Endodermal cell (in vitro differentiated cells): ENCODE measurements around the gene GPT2. TPM values are rescaled to one million over a fixed set of nuclear protein-coding genes. Genes with fewer than 3 reads are reported as not detected.

ENCODE experiments used
- DNase-seq: peaks from one replicate; pipeline ENCODE4 v3.0.0-alpha.2; 2017
- H3K27ac ChIP-seq: 2 replicates; pipeline ENCODE4 v1.5.1; 2013; ENCODE audit warnings: mild to moderate bottlenecking, low read depth, low read length, moderate library complexity
- H3K27me3 ChIP-seq: 2 replicates; pipeline ENCODE4 v1.6.1; 2013; ENCODE audit warnings: mild to moderate bottlenecking, low read length, moderate library complexity; ENCODE audit not compliant: insufficient read depth, control insufficient read depth, poor library complexity, severe bottlenecking
- H3K36me3 ChIP-seq: 2 replicates; pipeline ENCODE4 v1.7.0; 2013; ENCODE audit warnings: mild to moderate bottlenecking, low read length, moderate library complexity; ENCODE audit not compliant: control insufficient read depth, insufficient read depth
- H3K4me1 ChIP-seq: one replicate; pipeline ENCODE4 v1.7.0; 2013; ENCODE audit warnings: low read length; ENCODE audit not compliant: control insufficient read depth, insufficient read depth
- H3K4me3 ChIP-seq: 2 replicates; pipeline ENCODE4 v1.5.1; 2013; ENCODE audit warnings: mild to moderate bottlenecking, low read length, moderate library complexity
- H3K9ac ChIP-seq: 2 replicates; pipeline ENCODE4 v1.6.1; 2013; ENCODE audit warnings: mild to moderate bottlenecking, low read length, moderate library complexity; ENCODE audit not compliant: poor library complexity, severe bottlenecking; ENCODE audit errors: extremely low read depth
- H3K9me3 ChIP-seq: 2 replicates; pipeline ENCODE4 v1.6.1; 2013; ENCODE audit warnings: mild to moderate bottlenecking, low read length, moderate library complexity; ENCODE audit not compliant: control insufficient read depth
- H3K27ac Mint-ChIP-seq: 2 replicates; pipeline ENCODE4 v1.8.0; 2020; ENCODE audit warnings: mixed read lengths
- H3K27me3 Mint-ChIP-seq: 2 replicates; pipeline ENCODE4 v1.8.0; 2021; ENCODE audit warnings: mild to moderate bottlenecking, mixed read lengths; ENCODE audit not compliant: insufficient read depth
- H3K36me3 Mint-ChIP-seq: 2 replicates; pipeline ENCODE4 v1.8.0; 2020; ENCODE audit warnings: low read depth, mixed read lengths
- H3K4me1 Mint-ChIP-seq: 2 replicates; pipeline ENCODE4 v1.8.0; 2020; ENCODE audit warnings: mixed read lengths
- H3K4me3 Mint-ChIP-seq: 2 replicates; pipeline ENCODE4 v1.8.0; 2020; ENCODE audit warnings: mild to moderate bottlenecking, moderate library complexity, mixed read lengths
- H3K9me3 Mint-ChIP-seq: 2 replicates; pipeline ENCODE4 v1.8.0; 2020; ENCODE audit warnings: mild to moderate bottlenecking, mixed read lengths
- CTCF ChIP-seq: fragments of 200-600 bp; sonication (generic); conservative IDR thresholded peaks from 2 replicates; pipeline ENCODE4 v1.5.0; 2021; ENCODE audit warnings: antibody characterized with exemption, mild to moderate bottlenecking
- WGBS, 2 experiments: methylation state at CpG; one replicate each; pipeline versions ENCODE4 v1.1.5 to v1.1.7; 2013; ENCODE audit warnings: missing lambda C conversion rate in 2 of 2, mixed read lengths in 1 of 2; ENCODE audit not compliant: insufficient coverage in 1 of 2, insufficient read length in 1 of 2; 5-methylcytosine and 5-hydroxymethylcytosine counted together
- total RNA-seq, 2 donors: library from RNA; stranded (reverse); fragmentation: NEBNext Ultra II Directional in 1 of 2; extraction: Animal tissue kit (Norgen Biotek cat#: 25700) in 1 of 2; gene quantifications; 2 replicates in 1 of 2; 3 replicates in 1 of 2; pipeline ENCODE4 v1.2.1, GENCODE V29; 2021

GPT2 gene
- total RNA-seq, 2 donors from 2014 or later: 44.1 to 65.5 TPM

GRCh38 chr16:46954562-46954961 lies 70.4 kb downstream of the GPT2 start:
- Histone ChIP-seq H3K4me1 (no peaks in the 10 kb centered on the region), H3K9me3 (no peaks in the 10 kb centered on the region), H3K27ac (no peak overlapping the region), H3K27me3 (no peaks in the 10 kb centered on the region), H3K4me3 (no peak overlapping the region), H3K36me3 (peaks cover 49% of the 10 kb centered on the region), H3K9ac (no peak overlapping the region)
- TF ChIP-seq CTCF: no peak
- Mint-ChIP-seq H3K4me3 (no peak overlapping the region), H3K4me1 (peaks cover under 1% of the 10 kb centered on the region), H3K9me3 (no peaks in the 10 kb centered on the region), H3K27me3 (no peaks in the 10 kb centered on the region), H3K27ac (no peak overlapping the region), H3K36me3 (peaks cover 45% of the 10 kb centered on the region)
- WGBS, 2 experiments: 92 to 93% methylated on average over 4 to 5 of the region's 5 CpGs
- no peak for DNase-seq

GRCh38 chr16:46961373-46962353 lies 77.5 kb downstream of the GPT2 start:
- Mint-ChIP-seq H3K27me3 (no peaks in the 10 kb centered on the region), H3K4me3 (no peak overlapping the region), H3K27ac (no peak overlapping the region), H3K36me3 (peaks cover 81% of the 10 kb centered on the region), H3K9me3 (no peaks in the 10 kb centered on the region), H3K4me1 (peaks cover 8% of the 10 kb centered on the region)
- no peak for TF ChIP-seq CTCF
- H3K27ac ChIP-seq: no peak overlapping the region
- no peak for DNase-seq
- 94 to 95% methylated on average over 8 to 9 of the region's 9 CpGs for WGBS, 2 experiments
- peaks cover 87% of the 10 kb centered on the region for H3K36me3 ChIP-seq
- H3K9ac ChIP-seq: no peak overlapping the region
- no peaks in the 10 kb centered on the region for H3K9me3 ChIP-seq
- no peaks in the 10 kb centered on the region for H3K4me1 ChIP-seq
- H3K4me3 ChIP-seq: no peak overlapping the region
- no peaks in the 10 kb centered on the region for H3K27me3 ChIP-seq

GRCh38 chr16:46962629-46963028 lies 78.5 kb downstream of the GPT2 start:
- 97 to 100% methylated on average over 2 to 3 of the region's 3 CpGs for WGBS, 2 experiments
- no peaks in the 10 kb centered on the region for H3K27me3 Mint-ChIP-seq
- H3K4me3 ChIP-seq: no peak overlapping the region
- H3K27ac ChIP-seq: no peak overlapping the region
- H3K9me3 ChIP-seq: no peaks in the 10 kb centered on the region
- H3K36me3 Mint-ChIP-seq: peaks cover 81% of the 10 kb centered on the region
- no peaks in the 10 kb centered on the region for H3K4me1 ChIP-seq
- peaks cover 12% of the 10 kb centered on the region for H3K4me1 Mint-ChIP-seq
- H3K36me3 ChIP-seq: peaks cover 87% of the 10 kb centered on the region
- H3K27ac Mint-ChIP-seq: peak overlapping the region; percentile 9
- no peaks in the 10 kb centered on the region for H3K9me3 Mint-ChIP-seq
- DNase-seq: no peak
- H3K27me3 ChIP-seq: no peaks in the 10 kb centered on the region
- no peak overlapping the region for H3K9ac ChIP-seq
- no peak overlapping the region for H3K4me3 Mint-ChIP-seq
- no peak for TF ChIP-seq CTCF
